ENCODE data around the gene TUFM.
"Not testable (repeated sequence)": the region's sequence is repeated elsewhere in the genome, so short reads cannot be mapped to it uniquely, and the experiment has no call there.

Gene TUFM

DNA sequence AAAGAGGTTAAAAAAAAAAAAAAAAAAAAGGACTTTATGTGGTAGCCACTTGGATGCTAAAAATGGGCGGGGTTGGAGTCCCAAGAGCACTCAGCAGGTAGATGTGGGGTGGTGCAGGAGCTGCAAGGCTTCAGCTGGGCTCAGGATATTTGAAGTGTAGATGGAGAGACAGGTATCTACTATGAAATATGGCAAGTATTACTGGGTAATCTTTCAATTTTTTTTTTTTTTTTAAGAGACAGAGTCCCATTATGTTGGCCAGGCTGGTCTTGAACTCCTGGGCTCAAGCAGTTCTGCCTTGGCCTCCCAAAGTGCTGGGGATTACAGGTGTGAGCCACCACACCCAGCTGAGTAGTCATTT is 7.6 kb downstream of the TUFM start:
- DNase-seq (ENCODE audit: low read depth, low spot score): no peak

DNA sequence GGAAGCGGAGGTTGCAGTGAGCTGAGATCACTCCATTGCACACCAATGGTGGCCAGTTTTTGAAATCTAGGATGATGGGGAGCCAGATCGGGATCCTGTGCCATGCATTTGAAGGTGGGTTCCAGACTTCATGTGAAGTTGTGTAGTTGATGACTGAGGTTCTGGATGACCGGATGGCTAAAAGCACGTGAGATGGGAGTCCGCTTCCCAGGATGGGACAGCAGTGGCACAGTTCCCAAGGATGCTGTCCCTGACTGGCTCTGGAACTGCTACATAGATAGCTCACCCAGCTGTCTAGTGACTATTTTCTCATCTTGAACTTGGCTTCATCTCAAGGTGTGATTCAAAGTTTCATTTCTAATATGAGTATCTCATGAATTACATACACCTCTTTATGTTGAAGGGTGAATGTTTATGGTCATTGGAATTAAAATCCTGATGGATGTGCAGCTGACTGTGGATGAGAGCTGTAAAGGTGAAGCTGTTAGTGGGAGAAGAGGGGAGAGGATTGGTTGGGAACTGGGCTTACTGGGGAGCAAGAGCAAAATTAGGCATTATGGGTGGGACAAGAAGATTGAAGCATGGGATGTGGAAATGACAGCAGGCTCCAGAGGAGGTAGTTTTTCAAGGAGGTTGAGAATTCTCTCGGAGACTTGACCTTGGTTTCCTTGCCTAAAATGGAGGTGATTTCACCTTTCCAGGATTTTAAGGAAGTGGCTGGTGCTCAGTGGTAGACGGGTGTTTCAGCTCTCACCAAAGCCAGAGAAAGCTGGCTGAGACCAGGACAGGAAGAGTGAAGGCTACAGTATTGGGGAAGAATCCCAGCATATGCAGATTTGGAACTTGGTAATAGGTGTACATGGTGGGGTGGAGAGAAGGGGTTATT is 8.2 kb downstream of the TUFM start:
- DNase-seq (ENCODE audit: low read depth, low spot score): no peak

DNA sequence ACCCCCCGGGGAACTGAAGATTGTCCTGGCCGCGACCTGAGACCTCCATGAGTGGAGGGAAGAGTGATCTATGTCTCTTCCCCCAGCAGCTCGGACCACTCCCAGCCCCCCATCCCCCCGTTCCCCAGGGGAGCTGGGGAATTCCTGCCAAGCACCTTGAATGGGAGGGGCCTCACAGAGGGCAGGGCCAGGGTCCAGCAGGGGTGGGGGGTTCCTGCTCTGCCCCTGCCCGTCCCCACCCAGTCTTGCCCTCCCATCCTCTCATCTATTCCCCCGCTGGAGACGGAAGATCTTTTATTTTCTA is 9.4 kb downstream of the TUFM start:
- no peak for DNase-seq (ENCODE audit: low read depth, low spot score)

DNA sequence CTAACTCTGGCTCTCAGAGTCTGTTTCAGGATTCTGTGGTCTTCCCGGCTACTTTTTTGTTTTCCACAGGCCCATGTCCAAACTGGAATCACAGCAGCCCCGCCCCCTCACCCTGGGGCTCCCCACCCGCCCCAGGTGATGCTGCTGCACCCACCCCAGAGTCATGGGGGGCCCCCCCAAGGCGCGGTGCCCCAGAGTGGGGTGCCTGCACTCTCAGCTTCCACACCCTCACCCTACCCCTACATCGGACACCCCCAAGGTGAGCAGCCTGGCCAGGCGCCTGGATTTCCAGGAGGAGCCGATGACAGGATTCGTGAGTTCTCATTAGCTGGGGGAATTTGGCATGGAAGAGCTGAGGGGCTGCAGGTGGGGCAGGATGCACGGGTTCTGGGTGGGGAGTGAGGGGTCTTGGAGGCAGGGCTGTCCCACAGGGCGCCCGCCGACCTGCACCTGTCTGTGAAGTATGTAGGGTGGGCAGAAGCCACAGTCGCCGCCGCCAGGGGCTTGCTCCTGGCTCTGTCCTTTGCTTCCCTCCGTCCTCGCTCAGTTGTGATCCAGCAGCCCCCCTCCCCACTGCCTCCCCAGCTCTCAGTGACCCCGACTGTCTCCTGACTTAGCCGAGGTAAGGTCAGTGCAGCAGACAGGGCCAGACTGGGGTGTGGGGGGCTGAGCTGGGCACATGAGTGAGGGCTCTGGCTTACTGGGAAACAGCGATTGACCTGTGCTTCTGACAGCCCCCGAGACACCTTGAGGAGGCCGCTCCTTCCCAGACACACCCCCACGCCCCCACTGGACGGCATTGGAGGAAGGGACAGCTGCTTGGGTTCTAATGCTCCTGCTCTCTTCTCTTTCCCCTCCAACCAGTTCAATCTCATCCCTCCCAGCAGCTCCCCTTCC is 10.0 kb downstream of the TUFM start:
- DNase-seq (ENCODE audit: low read depth, low spot score): no peak

DNA sequence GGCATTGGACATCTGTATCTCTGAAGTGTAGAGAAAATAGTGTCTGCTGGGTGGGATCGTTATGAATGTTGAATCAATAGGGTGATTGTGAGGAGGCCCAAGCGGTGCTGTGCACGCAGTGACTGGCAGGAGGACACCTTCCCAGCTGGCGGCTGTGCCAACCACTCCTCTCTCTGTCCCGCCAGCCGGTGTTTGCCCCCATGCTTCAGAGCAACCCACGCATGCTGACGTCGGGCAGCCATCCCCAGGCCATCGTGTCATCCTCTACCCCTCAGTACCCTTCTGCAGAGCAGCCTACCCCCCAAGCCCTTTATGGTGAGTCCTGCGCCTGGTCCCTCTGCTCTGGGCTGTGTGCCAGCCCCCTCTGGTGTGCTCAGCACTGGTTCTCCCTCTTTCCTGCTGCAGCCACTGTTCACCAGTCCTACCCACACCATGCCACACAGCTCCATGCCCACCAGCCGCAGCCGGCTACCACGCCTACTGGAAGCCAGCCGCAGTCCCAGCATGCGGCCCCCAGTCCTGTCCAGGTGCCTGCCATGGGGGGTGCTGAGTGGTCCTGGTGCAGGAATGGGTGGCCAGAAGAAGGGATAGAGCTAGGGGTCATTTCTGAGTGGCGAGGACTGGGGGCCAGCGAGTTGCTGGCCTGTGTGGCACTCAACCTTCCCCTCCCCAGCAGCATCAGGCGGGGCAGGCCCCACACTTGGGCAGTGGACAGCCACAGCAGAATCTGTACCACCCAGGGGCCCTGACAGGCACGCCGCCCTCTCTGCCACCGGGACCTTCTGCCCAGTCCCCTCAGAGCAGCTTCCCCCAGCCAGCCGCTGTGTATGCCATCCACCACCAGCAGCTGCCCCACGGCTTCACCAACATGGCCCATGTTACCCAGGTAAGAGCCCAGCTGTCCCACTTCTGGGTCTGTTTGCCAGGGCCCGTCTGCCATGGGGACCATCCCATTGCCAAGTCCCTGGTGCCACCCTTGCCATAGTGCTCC is 11.0 kb downstream of the TUFM start:
- no peak for DNase-seq (ENCODE audit: low read depth, low spot score)

DNA sequence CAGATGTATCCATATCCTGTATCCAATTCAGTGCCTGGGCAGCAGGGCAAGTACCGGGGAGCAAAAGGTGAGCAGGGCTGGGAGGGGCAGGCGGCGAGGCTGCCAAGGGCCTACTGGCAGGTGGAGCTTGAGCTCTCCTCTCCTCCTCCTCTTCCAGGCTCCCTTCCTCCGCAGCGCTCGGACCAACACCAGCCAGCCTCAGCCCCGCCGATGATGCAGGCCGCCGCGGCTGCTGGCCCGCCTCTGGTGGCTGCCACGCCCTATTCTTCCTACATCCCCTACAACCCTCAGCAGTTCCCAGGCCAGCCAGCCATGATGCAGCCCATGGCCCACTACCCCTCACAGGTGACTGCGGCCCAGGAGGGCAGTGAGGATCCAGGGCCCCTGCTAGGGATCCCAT is 11.8 kb downstream of the TUFM start:
- DNase-seq (ENCODE audit: low read depth, low spot score): no peak

DNA sequence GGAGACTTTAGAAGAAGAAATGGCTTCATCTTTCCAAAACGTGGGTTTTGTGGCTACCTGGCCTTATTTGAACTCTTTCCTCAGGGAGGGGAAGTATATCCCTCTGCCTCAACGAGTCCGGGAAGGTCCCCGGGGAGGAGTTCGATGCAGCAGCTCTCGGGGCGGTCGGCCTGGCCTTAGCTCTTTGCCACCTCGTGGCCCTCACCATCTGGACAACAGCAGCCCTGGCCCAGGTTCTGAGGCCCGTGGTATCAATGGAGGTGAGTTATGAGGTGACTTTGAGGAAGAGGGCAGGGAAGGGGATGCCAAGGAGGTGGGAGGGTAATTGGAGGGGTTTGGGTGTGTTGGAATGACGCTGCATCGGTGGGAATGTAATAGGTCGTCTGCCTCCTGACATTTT is 15.6 kb downstream of the TUFM start:
- DNase-seq (ENCODE audit: low read depth, low spot score): no peak

DNA sequence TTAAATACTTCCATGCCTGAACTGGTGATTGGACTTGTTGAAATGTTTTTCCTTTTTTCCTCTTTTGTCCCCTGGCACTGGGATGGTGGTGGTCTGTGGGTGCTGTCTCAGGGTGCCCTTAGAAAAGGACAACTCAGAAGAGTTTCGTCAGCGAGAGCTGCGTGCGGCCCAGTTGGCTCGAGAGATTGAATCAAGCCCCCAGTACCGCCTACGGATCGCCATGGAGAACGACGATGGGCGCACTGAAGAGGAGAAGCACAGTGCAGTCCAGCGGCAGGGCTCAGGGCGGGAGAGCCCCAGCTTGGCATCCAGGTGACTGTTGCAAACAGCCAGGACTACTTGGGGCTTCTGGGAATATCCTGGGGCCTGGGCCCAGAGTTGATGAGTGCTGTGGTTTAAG is 16.4 kb downstream of the TUFM start:
- DNase-seq (ENCODE audit: low read depth, low spot score): no peak

DNA sequence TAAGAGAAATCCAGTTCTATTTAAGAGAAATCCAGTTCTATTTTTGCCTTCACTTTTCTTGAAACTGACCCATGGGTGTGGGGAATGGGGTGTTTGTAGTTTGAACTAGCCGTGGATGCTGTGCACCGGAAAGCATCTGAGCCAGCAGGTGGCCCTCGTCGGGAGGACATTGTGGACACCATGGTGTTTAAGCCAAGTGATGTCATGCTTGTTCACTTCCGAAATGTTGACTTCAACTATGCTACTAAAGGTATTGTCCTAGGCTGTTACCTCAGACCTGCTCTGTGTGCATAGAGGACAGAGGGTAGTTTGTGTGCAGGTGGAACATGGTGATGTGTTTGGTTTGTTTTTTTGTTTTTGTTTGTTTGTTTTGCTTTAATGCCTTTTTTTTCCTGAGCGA is 20.0 kb downstream of the TUFM start:
- DNase-seq (ENCODE audit: low read depth, low spot score): no peak

DNA sequence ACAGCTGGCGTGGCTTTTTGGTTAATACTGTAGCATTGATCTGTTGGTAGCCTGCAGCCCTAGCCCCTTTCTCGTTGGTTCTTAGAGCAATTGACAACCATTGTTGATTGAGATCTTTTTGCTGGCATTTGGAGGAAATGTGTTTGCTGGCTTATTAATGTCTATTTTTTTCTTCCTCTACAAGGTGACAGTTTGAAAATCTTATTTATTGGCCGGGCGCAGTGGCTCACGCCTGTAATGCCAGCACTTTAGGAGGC is 21.5 kb downstream of the TUFM start:
- DNase-seq (ENCODE audit: low read depth, low spot score): no peak

DNA sequence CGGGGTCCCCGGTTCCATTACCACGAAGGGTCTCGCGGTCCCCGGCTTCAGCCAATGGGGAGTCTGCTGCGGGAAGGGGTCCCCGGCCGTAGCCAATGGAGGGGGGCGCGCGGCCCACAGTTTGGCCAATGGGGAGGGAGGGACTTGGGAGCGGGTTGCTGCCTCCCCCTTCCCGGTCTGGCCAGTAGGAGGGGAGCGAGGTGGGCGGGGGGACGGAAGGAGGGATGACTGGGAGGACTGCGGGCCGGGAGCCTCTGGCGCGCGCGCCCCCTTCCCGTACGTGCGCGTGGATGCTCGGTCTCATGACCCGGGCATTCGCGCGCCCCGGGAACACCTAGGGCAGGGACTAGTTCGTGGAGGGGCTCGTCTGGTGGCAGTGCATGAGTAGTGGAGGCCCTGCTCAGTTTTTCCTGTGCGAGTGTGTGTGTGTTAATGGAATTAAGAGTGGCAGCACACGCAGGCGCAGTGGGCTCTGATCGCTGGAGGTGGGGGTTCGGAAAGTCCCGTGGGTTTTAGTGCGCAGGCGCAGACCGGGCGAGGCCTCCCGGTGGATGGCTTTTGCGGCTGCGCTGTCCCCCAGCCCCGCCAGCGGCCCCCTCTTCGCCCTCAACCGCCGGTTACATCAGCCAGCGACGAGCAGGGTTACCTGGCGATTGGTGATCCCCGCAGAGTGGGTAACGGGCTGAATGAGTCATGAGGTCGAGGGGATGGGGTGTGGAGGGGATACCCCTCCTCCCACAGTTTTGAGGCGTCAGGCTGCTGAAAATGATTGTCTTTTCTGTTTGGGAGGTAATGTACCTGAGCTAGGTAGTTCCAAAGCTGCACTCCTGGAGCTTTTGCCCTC is 22.1 kb downstream of the TUFM start:
- peak; percentile 89 for DNase-seq (ENCODE audit: low read depth, low spot score)

DNA sequence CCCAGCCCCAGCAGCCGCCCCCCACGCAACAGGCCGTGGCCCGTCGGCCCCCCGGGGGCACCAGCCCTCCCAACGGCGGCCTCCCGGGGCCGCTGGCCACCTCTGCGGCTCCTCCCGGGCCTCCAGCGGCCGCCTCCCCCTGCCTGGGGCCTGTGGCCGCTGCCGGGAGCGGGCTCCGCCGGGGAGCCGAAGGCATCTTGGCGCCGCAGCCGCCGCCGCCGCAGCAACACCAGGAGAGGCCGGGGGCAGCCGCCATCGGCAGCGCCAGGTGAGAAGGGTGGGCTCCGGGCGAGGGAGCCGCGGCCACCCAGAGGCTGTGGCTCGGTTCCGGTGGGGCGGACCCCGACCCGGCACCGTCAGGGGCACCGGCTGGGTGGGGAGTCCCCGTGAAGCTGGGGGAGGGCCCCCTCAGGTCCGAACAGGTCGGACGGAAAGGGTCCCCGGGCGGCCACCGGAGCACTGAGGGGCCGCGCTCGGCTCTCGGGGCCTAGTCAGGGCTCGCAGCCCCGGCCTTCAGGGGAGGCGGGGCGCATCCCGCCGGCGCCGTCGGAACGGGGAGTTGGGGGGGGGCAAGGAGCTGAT is 22.8 kb downstream of the TUFM start:
- DNase-seq (ENCODE audit: low read depth, low spot score): no peak

DNA sequence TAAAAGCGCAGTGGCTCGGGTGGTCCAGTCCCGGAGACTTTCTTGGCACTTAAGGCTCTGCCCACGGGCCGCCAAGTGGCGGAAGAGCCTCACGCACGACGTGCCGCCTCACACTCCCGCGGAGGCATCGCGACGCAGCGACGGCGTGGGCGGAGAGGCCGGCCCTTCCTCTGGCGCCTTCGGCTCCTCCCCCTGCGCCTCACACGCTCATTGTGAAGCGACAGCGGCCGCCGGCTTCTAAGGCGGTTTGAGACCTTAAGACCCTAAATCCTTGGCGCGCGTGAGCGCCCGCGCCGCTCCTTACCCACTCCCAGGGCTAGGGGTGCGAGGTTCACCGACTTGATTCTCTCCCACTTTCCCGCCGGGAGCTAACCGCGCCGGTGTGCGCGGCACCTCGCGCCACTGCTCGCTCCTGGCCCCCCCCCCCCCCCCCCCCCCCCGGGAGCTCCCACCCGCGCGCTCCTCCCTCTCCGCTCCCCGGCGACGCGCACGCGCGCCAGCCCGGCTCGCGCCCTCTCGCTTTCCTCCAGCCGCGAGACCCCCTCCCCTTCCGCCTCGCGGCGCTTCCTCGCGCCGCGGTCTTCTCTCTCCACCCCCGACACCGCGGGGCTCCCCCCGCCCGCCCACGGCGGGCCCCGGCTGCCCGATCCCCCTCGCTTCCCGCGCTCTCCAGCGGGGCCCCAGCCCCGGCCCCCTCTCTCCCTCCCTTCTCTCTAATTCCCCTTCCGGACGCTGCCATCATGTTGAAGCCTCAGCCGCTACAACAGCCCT is 23.4 kb downstream of the TUFM start, which contains the start of gene ATXN2L:
TSS of gene ATXN2L (plus strand) at position 480 of the 771 bp plus-strand sequence. CDS start at position 741, 261 bp downstream.
- peak; percentile 65 for DNase-seq (ENCODE audit: low read depth, low spot score)

DNA sequence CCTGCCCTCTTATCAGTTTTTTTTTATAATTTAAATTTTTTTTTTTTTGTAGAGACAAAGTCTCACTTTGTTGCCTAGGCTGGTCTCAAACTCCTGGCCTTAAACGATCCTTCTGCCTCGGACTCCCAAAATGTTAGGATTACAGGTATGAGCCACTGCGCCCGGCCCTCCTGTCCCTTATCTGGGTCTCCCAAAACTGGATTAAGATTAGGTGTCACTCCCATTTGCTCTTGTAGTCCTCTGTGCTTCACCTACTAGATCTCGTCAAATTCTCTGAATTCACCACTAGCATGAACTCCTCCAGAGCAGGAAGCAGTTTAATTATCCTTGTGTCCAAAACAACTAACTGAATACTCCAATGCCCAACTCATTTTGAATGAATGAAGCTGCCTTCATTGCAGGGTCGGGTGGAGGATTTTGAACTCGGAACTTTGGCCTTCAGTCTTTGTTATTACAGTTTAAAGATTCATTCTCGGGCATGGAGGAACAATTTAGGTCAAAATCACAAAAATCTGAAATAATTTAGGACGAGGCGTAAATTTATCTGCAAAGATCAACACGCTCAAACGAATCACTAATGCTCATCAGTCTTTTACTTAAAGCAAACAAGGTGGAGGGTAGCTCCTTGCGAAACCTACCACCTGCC is 24.2 kb downstream of the TUFM start:
- no peak for DNase-seq (ENCODE audit: low read depth, low spot score)

DNA sequence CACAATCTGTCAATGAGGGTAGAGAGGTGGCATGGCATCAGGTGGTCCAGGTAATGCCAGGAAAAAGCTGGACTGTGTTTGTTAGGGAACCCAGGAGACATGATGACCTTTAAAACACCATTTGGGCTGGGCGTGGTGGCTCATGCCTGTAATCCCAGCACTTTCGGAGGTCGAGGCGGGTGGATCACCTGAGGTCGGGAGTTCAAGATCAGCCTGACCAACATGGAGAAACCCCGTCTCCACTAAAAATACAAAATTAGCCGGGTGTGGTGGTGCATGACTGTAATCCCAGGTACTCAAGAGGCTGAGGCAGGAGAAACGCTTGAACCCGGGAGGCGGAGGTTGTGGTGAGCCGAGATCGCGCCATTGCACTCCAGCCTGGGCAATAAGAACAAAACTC is 25.6 kb downstream of the TUFM start:
- DNase-seq (ENCODE audit: low read depth, low spot score): not testable (repeated sequence)

DNA sequence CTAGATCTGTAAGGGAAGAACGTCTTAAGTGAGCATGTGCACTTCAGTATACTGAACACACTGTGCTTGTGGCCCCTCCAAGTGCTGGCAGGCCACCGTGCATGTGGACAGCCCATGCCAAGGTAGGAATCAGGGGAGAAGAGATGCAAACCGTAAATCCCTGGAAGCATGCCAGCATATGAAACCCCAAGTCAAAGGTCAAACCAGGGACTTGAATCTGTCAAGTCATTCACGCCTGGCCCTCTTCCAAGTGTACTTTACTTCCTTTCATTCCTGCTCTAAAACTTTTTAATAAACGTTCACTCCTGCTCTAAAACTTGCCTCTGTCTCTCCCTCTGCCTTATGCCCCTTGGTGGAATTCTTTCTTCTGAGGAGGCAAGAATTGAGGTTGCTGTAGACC is 26.1 kb downstream of the TUFM start:
- no peak for DNase-seq (ENCODE audit: low read depth, low spot score)

DNA sequence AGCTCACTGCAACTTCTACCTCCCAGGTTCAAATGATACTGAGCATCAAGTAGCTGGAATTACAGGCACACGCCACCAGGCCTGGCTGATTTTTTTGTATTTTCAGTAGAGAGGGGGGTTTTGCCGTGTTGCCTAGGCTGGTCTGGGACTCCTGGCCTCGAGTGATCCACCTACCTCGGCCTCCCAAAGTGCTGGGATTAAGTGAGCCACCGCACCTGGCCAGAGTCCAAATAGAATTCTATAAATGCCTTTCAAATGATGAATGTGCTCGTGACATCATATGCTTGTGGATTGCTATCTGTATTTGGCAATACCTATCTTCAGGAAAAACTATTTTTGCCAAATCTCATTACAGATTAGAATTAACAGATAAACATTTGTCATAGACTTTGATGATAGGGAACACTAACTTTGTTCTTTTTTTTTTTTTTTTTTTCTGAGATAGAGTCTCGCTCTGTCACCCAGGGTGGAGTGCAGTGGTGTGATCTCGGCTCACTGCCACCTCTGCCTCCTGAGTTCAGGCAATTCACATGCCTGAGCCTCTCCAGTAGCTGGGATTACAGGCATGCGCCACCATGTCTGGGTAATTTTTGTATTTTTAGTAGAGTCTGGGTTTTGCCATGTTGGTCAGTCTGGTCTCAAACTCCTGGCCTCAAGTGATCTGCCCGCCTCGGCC is 38.6 kb downstream of the TUFM start:
- DNase-seq (ENCODE audit: low read depth, low spot score): not testable (repeated sequence)

DNA sequence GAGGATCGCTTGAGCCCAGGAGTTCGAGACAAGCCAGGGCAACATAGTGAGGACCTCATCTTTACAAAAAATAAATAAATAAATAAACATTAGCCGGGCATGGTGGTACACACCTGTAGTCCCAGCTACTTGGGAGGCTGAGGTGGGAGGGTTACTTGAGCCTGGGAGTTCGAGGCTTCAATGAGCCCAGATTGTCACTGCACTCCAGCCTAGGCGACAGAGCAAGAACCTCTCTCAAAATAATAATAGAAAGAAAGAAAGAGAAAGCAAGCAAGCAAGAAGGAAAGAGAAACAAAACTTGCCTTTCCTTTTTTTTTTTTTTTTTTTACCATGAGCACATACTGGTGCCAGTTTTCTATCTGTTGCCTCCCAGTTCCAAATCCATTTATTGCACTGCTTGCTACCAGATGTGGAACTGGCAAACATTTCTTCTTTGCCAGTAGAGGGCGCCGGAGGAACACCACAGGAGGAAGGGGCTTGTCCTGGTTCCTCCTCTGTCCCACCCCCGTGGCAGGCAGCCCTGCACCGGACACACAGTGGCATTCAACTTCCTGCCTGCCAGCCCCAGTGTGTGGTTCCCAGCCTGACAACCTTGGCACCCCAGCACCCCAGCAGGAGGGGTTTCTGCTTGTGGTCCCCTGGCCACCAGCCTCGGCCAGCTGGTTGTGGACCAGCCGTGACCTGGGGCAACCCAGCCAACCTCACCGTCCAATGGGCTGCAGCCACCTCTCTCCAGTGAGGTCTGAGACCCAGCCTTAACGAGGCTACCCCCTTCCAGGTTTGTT is 43.7 kb downstream of the TUFM start:
- not testable (repeated sequence) for DNase-seq (ENCODE audit: low read depth, low spot score)

Measured in iPS DF 19.7 (cell line).